Ascending aorta (tissue), 2 donors: ENCODE data around the gene SERPINB6. TPM values are rescaled to one million over a fixed set of nuclear protein-coding genes. Genes with fewer than 3 reads are reported as not detected.
"Not testable (repeated sequence)": the region's sequence is repeated elsewhere in the genome, so short reads cannot be mapped to it uniquely, and the experiment has no call there.

ENCODE experiments used
- DNase-seq, 2 donors: peaks; one replicate each; pipeline ENCODE4 v3.0.0-alpha.2; 2019; ENCODE audit warnings: low spot score in 2 of 2
- H3K27ac ChIP-seq, 2 donors: fragments of 200-600 bp; sonication (generic); one replicate each; pipeline ENCODE4 v1.5.1; 2016 to 2017; ENCODE audit warnings: mild to moderate bottlenecking in 1 of 2
- H3K27me3 ChIP-seq: fragments of 200-600 bp; sonication (generic); one replicate; pipeline ENCODE4 v1.5.1; 2017
- H3K36me3 ChIP-seq, 2 donors: fragments of 200-600 bp; sonication (generic); one replicate each; pipeline ENCODE4 v1.5.1; 2016
- H3K4me1 ChIP-seq, 2 donors: fragments of 200-600 bp; sonication (generic); one replicate each; pipeline ENCODE4 v1.5.1; 2016 to 2017; ENCODE audit warnings: mild to moderate bottlenecking in 1 of 2
- H3K4me3 ChIP-seq, 2 donors: fragments of 200-600 bp; sonication (generic); one replicate each; pipeline ENCODE4 v1.5.1; 2016 to 2017; ENCODE audit warnings: mild to moderate bottlenecking in 1 of 2
- H3K9me3 ChIP-seq, 2 donors: fragments of 200-600 bp; sonication (generic); one replicate each; pipeline ENCODE4 v1.5.1; 2016
- CTCF ChIP-seq, 3 experiments: fragments of 200-600 bp in 2 of 3; fragments of 450-650 bp in 1 of 3; sonication (generic) in 2 of 3; IDR thresholded peaks; one replicate each; pipeline ENCODE4 v1.5.1; 2016 to 2019; ENCODE audit warnings: antibody characterized with exemption in 3 of 3, mild to moderate bottlenecking in 1 of 3, moderate library complexity in 1 of 3
- intact Hi-C: fragments of 100-400 bp; cut with DNase I; formaldehyde crosslinking; loops from one replicate; pipeline ENCODE4 v1.15.1; 2023
- total RNA-seq: library from RNA; depleted of rRNA; stranded (reverse); fragments of >200 nt; gene quantifications from one replicate; pipeline ENCODE4 v1.1.0, GENCODE V29; 2016

Gene SERPINB6
- total RNA-seq, 1 donor from 2014 or later, result 222 TPM

- H3K9me3 ChIP-seq, result no peaks in the 10 kb centered on the region
- H3K27me3 ChIP-seq, result no peaks in the 10 kb centered on the region
- intact Hi-C loops, result no loop called here
- DNase-seq, result no peak
- H3K4me1 ChIP-seq, result peaks cover 0 to 3% of the 10 kb centered on the region in 2 donors
- TF ChIP-seq CTCF (IDR thresholded peaks at IDR 0.05), result no peak
- H3K4me3 ChIP-seq, result no peak overlapping the region
- no peak overlapping the region for H3K27ac ChIP-seq
- no peaks in the 10 kb centered on the region for H3K36me3 ChIP-seq
These were observed 4.7 kb upstream of the SERPINB6 start for GRCh38 chr6:2976060-2976459.

- peak in 1 of 2 donors; percentile 37 for DNase-seq
- Histone ChIP-seq H3K27me3 (no peaks in the 10 kb centered on the region), H3K9me3 (no peaks in the 10 kb centered on the region), H3K36me3 (no peaks in the 10 kb centered on the region), H3K4me3 (no peak overlapping the region), H3K4me1 (peaks cover 0 to 11% of the 10 kb centered on the region in 2 donors), H3K27ac (no peak overlapping the region)
- TF ChIP-seq CTCF (IDR thresholded peaks at IDR 0.05), result no peak
- intact Hi-C loops, result loop anchor here (5.0 kb wide), 1 partner anchor 126 kb away; no protein-coding TSS in a partner anchor
These were observed 2.3 kb upstream of the SERPINB6 start for GRCh38 chr6:2973676-2974075.

- Histone ChIP-seq H3K4me1 (peaks cover 0 to 11% of the 10 kb centered on the region in 2 donors), H3K27ac (peak overlapping the region in 1 of 2 donors; percentile 4)
- not testable (repeated sequence) for H3K36me3 ChIP-seq, H3K9me3 ChIP-seq, H3K4me3 ChIP-seq, H3K27me3 ChIP-seq
- DNase-seq, result peak in 1 of 2 donors; percentile 33
- intact Hi-C loops, result loop anchor here (5.0 kb wide), 1 partner anchor 126 kb away; no protein-coding TSS in a partner anchor
These were observed 1.8 kb upstream of the SERPINB6 start for GRCh38 chr6:2973180-2973579.

- H3K36me3 ChIP-seq, H3K9me3 ChIP-seq, DNase-seq, H3K4me3 ChIP-seq, H3K27me3 ChIP-seq: not testable (repeated sequence)
- peak overlapping the region; percentile 4 to 99 for H3K27ac ChIP-seq
- intact Hi-C loops, result loop anchor here (5.0 kb wide), 1 partner anchor 125 kb away; no protein-coding TSS in a partner anchor
- H3K4me1 ChIP-seq, result peaks cover 0 to 11% of the 10 kb centered on the region in 2 donors
These were observed 1.3 kb upstream of the SERPINB6 start for GRCh38 chr6:2972685-2973084.

GRCh38 chr6:2972219-2972487 is 786 bp upstream of the SERPINB6 start:
- H3K27ac ChIP-seq, result peak overlapping the region; percentile 99
- intact Hi-C loops, result loop anchor here (5.0 kb wide), 1 partner anchor 125 kb away; no protein-coding TSS in a partner anchor
- H3K27me3 ChIP-seq, H3K36me3 ChIP-seq, H3K9me3 ChIP-seq, DNase-seq: not testable (repeated sequence)
- H3K4me3 ChIP-seq, result peak overlapping the region; percentile 84 to 86
- peaks cover 0 to 11% of the 10 kb centered on the region in 2 donors for H3K4me1 ChIP-seq

DNA sequence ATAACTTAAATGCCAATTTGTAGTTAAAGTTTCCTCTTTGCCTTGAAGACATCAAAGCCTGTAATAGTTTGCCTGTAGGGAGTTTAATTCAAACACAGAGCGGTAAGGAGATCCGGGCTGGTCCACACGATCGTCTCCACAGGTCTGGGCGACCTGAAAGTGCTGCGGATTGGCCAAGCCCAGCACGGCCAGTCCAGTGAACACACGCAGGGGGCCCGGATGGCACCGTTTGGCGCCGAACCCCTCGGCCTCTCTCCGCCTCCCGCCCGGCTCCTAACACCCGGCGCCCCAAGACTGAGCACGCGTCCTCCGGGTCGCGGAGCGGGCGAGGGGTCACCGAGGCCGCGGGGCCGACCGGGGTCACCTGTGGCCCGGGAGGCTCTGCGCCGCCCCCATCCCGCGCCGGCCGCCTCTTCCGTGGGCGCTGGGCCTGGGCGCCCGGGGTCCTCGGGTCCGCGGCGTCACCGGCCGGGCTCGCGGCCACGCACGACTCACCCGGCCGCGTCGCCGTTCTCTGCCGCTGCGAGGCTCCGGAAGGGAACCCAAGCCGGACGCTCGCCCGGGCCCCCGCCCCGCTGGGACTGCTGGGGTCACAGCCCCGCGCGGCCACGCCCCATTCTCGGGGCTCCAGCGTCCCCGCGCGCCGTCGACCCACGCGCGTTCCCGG is 481 bp downstream of the SERPINB6 start:
- Histone ChIP-seq H3K27me3 (no peaks in the 10 kb centered on the region), H3K4me1 (peaks cover 0 to 11% of the 10 kb centered on the region in 2 donors), H3K9me3 (no peaks in the 10 kb centered on the region), H3K4me3 (peak overlapping the region; percentile 84 to 86), H3K36me3 (no peaks in the 10 kb centered on the region), H3K27ac (peak overlapping the region; percentile 99)
- DNase-seq, result peak in 1 of 2 donors; percentile 90
- intact Hi-C loops, result loop anchor here (1.0 to 5.0 kb wide), 3 partner anchors 17 to 124 kb away; no protein-coding TSS in a partner anchor
- TF ChIP-seq CTCF (IDR thresholded peaks at IDR 0.05), result peak in 1 of 3 experiments; percentile 6

GRCh38 chr6:2970034-2970685 is 1.2 kb downstream of the SERPINB6 start:
- no peaks in the 10 kb centered on the region for H3K27me3 ChIP-seq
- no peaks in the 10 kb centered on the region for H3K36me3 ChIP-seq
- H3K4me3 ChIP-seq, result peak overlapping the region; percentile 84 to 86
- H3K9me3 ChIP-seq, result no peaks in the 10 kb centered on the region
- no peak for TF ChIP-seq CTCF (IDR thresholded peaks at IDR 0.05)
- H3K27ac ChIP-seq, result peak overlapping the region; percentile 99
- DNase-seq, result peak in 1 of 2 donors; percentile 63
- intact Hi-C loops, result loop anchor here (5.0 kb wide), 1 partner anchor 123 kb away; no protein-coding TSS in a partner anchor
- H3K4me1 ChIP-seq, result peaks cover 0 to 11% of the 10 kb centered on the region in 2 donors
